CD4-positive, alpha-beta T cell treated with Interleukin-21 for 1 hour (primary cell): ENCODE data around the gene SGSH.
A peak's percentile ranks its signal among the peaks of the same experiment; 100 is the strongest.
"Not testable (repeated sequence)": the region's sequence is repeated elsewhere in the genome, so short reads cannot be mapped to it uniquely, and the experiment has no call there.

Experiments
- DNase-seq: peaks from one replicate; pipeline ENCODE4 v3.0.0-alpha.2; 2020

The SGSH gene

DNA sequence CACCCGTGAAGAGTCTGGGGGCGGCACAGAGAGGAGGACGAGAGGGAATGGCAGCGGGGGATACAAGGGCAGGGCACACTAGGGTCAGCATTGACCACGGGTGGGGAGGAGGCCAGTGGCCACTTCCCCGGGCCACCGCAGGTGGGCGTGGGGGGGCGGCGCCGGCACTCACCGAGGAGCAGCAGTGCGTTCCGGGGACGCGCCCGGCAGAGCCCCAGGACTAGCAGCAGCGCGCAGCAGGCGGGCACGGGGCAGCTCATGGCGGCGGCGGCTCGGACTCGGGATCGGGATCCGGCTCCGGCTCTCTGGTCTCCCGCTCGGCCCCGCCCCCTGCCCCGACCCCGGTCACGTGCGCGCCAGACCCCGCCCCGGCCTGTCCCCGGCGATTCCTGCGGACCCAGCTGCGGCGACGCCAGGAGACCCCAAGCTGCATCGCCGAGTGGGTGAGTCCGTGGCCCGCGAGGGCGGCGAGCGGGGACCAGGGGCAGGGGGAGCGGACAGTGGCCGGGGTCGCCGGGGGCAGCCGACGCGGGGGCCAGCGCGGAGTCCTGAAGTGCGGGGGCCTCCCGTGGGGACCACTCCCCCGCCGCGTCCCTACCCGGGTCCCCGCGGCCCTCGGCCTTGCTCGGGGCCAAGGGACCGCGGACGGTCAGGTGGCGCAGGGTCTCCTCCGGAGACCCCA lies at the start of gene SGSH, which contains the start of gene SLC26A11:
SGSH (minus strand) TSS at position 280 of the 682 bp plus-strand sequence; CDS start at position 260, 20 bp downstream.
SLC26A11 (plus strand) TSS at position 374 of the 682 bp plus-strand sequence. CDS start 1,134 bp downstream, outside the sequence.
- peak; percentile 61 for DNase-seq

DNA sequence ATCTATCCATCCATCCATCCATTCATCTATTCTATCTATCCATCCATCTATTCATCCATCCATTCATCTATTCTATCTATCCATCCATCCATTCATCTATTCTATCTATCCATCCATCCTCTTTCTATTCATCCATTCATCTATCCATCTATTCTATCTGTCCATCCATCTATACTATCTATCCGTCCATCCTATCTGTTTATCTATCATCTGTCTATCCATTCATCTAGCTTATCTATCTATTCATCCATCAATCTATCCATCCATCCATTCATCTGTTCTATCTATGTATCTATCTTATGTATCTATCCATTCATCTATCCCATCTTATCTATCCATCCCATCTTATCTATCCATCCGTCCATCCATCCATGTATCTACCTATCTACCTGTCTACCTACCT lies 49.3 kb upstream of the SGSH start:
- DNase-seq: no peak

DNA sequence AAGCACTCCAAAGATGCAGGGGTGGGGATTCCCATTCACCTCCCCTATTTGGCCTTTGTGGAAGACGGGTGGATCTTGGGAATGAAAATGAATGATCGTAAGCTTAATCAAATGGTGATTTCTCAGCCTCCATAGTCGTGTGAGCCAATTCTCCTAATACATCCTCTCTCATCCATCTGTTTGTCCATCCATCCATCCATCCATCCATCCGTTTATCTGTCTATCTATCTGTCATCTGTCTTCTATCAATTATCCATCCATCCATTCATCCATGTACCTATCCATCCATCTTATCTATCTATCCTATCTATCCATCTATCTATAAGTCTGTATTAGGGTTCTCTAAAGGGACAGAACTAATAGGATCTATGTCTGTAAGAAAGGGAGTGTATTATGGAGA lies 48.3 kb upstream of the SGSH start:
- no peak for DNase-seq

DNA sequence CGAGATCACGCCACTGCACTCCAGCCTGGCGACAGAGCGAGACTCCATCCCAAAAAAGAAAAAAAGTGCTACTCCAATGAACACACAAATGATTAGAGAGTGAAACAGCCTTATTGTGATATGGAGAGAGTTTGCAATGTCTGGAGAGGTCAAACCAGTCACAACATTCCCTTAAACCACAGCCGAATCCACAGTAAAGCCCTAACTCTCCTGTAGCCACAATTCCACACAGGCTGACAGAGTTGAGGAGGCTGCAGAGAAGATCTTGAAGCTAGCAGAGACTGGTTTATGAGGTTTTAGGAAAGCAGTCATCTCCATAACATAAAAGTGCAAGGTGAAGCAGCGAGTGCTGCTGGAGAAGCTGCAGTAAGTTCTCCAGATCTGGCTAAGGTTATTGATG lies 47.3 kb upstream of the SGSH start:
- no peak for DNase-seq

DNA sequence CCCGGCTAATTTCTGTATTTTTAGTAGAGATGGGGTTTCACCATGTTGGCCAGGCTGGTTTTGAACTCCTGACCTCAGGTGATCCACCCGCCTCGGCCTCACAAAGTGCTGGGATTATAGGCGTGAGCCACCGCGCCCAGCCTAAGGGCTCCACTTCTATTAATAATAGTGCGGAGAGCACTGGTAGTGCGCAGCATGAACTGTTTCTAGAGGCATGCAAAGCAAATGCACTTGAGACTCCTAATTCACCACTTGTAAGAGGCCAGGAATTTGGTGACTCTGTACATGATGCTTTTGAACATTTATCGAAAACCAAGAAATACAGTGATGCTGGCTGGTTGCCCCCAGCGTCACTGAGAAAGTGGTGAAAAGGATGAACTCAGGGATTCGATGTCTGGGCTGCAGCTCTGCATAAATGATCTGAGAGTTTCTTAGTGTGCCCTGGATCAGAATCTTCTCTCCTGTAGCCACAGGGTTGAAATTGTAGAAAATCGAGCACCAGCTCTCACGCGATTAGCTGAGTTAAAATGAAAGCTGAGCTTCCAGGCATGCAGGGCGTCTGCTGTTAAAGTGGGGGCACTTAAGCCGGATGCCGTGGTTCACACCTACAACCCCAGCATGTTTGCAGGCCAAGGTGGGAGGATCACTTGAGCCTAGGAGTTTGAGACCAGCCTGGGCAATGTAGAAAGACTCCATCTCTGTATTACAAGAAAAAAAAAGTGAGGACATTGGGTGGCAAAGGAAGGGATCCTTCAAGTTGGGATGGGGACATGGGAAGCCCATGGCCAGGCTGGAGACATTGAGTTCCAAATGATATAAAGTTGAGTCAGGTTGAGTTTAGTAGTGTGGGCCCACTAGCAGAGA lies 45.3 kb upstream of the SGSH start:
- peak; percentile 76 for DNase-seq

DNA sequence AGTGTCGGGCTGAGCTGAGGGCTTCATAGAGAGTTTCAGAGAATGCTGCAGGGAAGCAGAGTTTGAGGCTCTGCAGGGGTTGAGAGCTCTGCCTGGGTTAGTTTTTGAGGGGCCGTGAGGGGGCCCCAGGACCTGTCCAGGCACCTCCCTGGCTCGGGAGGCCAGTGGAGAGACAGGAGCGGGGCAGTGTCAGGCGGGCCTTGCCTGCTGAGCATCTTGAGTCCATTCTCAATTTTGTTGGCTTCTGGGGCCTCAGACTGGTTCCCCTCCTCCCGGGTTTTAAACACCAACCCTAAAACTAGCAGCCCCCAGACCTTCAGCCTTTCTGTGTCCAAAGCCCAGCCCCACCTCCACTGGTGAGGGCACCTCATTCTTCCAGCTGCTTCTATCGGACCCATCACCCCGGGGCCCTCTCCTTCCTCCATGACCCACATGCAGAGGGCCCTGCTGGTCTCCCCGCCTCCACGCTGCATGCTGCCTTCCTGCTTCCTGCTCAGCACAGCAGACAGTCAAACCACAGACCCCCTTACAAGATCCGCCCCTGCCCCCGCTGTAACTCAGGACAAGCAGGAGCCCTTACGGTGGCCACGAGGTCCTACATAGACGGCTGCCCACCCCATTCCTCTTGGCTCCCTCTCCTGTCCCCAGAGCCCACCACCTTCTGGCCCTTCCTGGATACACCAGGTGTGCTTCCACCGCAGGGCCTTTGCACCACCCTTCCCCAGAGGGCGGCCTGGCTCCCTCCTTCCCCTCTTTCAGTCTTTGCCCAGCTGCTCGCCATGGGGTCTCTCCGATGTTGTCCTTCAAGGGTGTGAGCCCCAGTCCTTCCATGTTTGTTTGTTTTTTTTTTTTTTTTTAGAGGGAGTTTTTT lies 44.3 kb upstream of the SGSH start:
- DNase-seq: peak; percentile 62

DNA sequence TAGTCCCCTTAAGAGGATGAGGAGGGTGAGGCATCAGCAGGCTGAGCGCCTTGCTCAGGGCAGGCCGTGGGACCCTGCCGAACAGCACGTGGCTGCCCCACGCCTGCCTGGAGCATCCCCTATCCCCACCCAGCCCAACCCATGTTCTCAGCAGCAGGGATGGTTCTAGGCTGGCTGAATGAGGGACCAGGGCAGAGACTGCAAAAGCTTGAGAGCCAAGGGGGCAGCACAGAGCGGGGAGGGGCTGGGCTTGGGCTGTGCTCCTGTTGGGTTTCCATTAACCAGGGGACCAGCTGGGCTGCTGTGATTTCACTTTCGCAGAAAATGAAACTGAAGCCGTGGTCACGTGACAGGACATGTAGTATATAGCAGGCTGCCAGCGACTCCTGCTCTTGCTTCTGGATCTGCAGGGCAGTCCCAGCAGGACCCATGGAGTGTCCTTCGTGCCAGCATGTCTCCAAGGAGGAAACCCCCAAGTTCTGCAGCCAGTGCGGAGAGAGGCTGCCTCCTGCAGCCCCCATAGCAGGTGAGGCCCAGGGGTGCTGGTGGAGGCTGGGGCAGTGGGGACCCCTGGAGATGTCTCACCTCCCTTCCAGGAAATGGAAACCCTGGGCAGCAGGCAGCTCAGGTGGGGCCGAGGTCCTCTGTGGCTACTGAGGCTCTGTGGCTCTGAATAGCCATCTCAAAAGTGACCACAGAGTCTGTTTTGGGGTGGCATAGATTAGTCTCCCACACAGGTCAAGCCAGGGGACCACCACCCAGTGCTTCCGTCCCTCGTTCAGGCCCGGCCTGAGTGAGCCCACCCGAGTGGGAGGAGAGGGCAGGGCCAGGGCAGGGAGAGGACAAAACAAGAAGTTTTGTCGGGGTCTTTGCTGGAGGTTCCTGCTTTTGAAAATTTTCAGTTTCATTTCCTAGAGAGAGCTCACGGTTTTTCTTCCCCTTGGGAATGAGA lies 43.4 kb upstream of the SGSH start:
- DNase-seq: peak; percentile 91

DNA sequence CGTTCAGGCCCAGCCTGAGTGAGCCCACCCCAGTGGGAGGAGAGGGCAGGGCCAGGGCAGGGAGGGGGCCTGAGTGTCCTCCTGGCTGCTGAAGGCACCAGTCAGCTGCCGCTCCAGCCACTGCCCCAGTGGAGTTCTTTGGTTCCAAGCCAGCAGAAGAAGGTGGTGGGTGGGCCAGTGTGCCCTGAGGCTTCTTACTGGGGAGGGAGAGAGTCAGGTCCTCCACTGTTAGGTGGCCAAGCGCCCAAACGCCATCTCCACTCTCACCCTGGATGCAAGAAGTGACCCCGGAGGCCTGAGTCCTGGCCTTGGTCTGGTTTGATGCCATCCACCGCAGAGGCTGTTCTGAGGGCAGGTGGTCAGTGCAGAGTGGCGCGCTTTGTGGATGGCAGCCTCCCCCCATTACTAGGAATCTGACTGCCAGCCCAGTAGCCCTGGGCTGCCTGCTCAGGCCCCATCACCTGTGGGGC lies 42.7 kb upstream of the SGSH start:
- no peak for DNase-seq

DNA sequence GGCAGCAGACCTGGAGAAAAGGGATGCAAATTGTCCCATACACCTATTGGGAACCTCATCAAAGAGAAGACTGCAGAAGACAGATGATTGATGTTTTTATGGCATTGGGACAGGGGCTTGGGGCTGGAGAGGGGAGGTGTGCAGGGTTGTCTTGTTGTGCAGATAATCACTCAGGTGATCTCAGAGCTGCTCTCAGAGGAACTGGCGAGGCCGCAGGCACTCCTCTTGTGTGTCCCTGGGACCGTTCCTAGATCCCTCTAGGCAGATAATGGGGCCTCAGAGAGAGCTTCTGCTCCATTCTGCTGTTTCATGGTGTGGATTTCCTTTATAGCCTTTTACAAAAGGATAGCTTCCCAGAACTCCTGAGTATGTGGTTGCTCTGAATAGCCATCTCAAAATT lies 42.2 kb upstream of the SGSH start:
- DNase-seq: no peak

DNA sequence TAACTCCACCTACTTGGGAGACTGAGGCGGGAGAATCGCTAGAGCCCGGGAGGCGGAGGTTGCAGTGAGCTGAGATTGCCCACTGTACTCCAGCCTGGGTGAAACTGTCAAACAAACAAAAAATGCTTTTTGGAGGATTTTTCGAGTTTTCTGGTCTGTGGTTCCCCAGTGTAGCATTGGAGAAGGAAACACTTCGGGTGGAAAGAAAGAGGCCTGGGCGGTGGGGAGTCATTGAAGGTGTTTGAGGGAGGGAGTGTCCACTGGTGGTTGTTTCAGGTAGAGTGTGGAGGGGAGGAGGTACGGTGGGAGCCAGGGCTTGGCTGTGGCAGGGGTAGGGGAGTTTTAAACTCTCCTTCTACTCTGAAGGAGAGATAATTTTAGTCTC lies 41.8 kb upstream of the SGSH start:
- DNase-seq: no peak

DNA sequence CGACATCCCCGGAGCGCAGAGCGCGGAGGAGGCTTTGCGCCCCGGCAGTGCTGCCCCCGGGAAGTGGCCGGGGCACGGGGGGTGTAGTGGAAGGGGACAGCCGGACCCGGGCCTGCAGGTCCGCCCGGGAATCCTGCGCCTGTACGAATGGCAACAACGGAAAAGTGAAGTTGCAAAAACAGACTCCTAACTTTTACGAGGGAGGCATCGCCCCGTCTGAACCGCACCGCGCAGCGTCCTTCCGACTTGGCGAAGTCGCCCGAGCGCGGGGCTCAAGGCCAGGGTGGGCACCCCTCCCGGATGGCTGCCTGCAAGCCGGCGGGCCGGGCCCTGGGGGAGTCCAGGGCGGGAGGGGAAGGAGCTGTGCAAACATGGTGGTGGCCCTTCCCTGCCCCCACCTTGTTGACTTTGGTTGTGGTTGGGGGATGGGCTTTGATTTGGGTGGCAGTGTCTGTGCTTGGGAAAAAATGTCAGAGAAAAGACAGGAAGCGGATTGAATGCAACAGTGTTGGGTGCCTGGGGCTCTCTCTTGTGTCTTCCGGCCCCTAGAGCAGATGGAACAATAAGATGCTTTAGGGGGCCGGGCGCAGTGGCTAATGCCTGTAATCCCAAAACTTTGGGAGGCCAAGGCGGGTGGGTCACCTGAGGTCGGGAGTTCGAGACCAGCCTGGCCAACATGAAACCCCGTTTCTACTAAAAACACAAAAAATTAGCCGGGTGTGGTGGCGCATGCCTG lies 41.2 kb upstream of the SGSH start:
- DNase-seq: peak; percentile 85

DNA sequence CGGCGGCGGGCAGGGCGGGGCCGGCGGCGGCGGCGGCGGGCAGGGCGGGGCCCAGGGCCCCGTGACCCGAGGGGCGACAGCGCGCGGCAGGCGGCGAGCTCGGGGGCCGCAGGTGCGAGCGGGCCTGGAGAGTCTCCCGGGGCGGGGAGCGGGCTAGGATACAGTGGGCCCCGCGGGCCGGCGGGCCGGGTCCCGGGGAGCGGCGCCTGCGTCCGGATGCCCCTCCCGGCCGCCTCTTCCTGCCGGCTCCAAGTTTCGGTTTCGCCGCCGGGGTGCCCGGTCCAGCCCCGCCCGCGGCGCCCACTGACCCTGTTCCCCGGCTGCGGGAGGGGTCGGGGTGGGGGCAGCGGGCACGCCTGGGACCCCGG lies 40.6 kb upstream of the SGSH start, which contains the start of gene RNF213:
RNF213 (plus strand) TSS at position 62 of the 368 bp plus-strand sequence. CDS start 2,830 bp downstream, outside the sequence.
- peak; percentile 68 for DNase-seq

DNA sequence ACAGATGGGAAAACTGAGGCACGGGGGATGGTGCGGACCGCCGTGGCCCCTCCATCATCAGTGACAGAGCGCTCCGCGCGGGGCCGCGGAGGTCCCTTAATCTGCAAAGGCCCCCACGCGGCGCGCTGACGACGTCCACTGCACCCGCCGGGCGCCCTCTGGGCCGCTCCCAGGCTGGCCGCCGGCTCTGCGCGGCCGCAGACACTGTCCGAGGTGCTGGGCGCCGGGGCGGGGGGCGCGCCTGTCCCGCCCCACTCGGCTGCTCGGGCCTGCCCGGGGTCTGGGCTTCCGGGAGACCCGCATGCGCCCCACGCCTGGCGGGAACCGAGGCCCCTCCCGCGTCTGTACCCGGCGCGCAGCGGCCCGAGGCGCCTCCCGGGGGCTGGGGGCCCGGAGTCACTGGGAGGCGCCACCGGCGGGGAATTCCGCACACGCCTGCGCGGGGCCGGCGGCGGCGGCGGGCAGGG lies 40.0 kb upstream of the SGSH start:
- peak; percentile 87 for DNase-seq

DNA sequence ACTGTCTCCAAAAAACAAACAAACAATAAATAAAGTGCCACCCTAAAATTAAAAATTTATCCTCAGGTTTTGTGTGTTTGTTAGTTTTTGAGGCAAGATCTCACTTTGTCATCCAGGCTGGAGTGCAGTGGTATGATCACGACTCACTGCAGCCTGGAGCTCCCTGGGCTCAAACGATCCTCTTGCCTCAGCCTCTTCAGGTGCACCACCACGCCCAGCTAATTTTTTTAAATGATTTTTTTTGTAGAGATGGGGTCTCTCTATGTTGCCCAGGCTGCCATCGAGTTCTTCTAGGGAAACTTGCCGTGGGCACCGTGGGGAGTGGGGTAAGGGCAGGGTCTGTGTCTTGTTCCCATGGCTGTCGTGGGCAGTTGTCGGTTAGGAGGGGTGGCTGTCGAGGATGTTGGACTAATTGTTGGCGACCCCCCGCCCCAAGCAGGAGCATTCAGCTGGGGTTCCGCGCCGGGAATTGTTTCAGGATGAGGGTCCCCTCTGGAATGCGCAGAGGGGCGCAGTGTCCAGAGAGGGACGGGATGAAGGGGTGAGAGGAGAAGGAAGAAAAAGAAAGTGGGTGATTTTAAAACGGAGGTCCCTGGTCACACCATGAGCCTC lies 39.4 kb upstream of the SGSH start:
- no peak for DNase-seq

DNA sequence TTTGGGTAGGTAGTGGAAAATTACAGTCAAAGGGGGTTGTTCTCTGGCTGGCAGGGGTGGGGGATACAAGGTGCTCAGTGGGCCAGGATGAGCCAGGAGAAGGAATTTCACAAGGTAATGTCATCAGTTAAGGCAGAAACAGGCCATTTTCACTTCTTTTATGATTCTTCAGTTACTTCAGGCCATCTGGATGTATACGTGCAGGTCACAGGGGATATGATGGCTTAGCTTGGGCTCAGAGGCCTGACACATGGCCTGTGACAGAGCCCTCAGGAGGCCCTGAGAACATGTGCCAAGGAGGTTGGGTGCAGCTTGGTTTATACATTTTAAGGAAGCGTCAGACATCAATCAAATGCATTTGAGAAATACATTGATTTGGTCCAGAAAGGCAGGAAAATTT lies 38.2 kb upstream of the SGSH start:
- DNase-seq: not testable (repeated sequence)

DNA sequence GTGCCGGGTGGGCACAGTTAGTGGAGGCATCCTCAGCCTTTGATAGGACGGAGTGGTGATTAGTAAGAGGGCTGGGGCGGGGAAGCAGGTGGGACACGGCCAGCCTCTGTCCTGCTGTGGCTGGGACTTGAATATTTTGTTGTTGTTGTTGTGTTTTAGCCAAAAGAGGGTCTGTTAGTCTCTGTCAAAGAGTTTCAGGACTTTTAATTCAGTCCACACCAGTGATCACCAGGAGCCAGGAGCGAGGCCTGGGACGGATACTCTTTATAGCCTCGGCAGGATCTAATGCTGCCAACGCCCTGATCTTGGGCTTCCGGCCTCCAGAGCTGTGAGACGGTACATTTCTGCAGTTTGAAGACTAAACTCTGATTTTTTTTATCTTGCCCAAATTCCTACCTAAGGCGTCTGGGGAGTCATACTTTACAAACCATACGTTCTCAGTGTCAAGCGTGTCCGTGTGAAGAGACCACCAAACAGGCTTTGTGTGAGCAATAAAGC lies 37.6 kb upstream of the SGSH start:
- DNase-seq: no peak

DNA sequence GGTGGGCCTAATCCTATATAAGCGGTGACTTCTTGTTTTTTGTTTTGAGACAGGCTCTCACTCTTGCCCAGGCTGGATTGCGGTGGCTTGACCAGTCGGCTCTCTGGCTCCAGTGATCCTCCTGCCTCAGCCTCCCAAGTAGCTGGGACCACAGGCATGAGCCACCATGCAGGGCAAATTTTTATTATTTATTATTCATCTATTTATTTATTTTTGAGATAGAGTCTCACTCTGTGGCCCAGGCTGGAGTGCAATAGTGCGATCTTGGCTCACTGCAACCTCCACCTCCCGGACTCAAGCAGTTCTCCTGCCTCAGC lies 35.9 kb upstream of the SGSH start:
- DNase-seq: no peak

DNA sequence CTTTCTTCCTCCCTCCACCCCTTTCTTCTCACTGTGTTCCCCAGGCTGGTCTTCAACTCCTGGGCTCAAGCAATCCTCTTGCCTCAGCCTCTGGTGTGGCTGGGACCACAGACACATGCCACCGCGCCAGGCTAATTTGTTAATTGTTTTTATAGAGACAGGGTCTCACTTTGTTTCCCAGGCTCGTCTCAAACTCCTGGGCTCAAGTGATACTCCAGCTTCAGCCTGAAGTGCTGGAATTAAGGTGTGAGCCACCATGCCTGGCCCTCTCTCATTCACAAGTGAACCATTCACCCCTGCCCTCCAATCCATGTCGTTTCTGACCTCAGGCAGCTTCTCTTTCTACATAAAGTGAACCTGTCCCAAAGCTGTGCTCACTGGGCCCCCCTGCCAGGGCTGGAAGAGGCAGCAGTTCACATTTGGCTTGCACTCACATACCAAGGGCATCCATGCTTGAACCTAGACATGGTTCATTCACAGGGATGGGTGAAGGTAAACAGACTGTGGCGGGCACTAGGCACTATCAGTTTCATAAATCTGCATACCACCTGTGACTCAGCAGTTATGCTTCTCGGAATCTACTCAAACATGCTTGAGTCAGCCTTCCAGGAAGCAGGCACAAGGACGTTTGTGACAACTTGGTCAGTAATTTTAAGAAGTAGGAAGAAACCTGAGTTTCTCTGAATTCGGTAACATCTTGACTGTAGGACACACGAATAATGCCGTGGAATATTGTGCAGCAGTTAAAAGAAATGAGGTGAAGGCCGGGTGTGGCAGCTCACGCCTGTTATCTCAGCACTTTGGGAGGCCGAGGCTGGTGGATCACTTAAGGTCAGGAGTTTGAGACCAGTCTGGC lies 34.5 kb upstream of the SGSH start:
- peak; percentile 87 for DNase-seq

DNA sequence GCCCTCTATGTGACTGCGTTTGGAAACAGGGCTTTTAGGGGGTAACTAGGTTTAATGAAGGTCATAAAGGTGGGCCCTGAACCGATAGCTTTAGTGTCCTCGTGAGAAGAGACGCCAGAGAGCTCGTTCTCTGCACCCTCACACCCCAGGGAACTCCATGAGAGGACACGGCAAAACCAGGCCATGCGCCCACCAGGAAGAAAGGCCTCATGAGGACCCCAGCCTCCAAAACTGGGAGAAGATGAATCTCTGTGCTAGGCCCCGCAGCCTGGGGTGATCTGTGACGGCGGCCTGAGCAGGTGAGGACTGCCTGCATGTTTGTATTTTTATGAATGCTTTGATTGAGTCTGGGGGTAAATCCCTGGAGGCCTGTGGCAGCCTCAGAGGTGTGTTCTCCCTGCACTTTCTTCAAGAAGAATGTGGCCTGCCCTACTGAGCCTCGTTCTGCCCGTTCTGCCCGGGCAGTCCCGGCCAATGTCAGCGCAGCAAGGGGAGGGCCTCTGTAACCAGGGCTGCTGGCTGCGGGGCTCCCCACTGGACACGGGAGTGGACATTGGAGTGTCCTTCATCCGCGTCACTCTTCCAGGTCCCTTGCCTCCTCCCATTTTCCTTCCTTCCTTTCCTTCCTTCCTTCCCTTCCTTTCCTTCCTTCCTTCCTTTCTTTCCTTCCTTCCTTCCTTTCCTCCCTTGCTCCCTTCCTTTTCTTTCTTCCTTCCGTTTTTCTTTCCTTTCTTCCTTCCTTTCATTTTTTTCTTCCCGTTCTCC lies 33.7 kb upstream of the SGSH start:
- no peak for DNase-seq
